Right atrium auricular region (tissue), 2 donors: ENCODE measurements around the gene TECTA. TPM values are rescaled to one million over a fixed set of nuclear protein-coding genes. Genes with fewer than 3 reads are reported as not detected.
"Not testable (repeated sequence)": the region's sequence is repeated elsewhere in the genome, so short reads cannot be mapped to it uniquely, and the experiment has no call there.

Source experiments
- DNase-seq: peaks from one replicate; pipeline ENCODE4 v3.0.0-alpha.2; 2019; ENCODE audit warnings: low spot score
- H3K27ac ChIP-seq, 2 donors: fragments of 200-600 bp; sonication (generic); 1 replicate in 1 of 2; 2 replicates in 1 of 2; pipeline ENCODE4 v1.5.1; 2016 to 2019
- H3K27me3 ChIP-seq, 2 donors: fragments of 200-600 bp; sonication (generic); one replicate each; pipeline versions ENCODE4 v1.5.1 to v1.6.0; 2017 to 2019
- H3K36me3 ChIP-seq: fragments of 200-600 bp; sonication (generic); one replicate; pipeline ENCODE4 v1.5.1; 2016
- H3K4me1 ChIP-seq, 2 donors: fragments of 200-600 bp; sonication (generic); one replicate each; pipeline versions ENCODE4 v1.5.1 to v1.6.0; 2017 to 2019
- H3K4me3 ChIP-seq, 2 donors: fragments of 200-600 bp; sonication (generic); 1 replicate in 1 of 2; 2 replicates in 1 of 2; pipeline ENCODE4 v1.5.1; 2017 to 2019; ENCODE audit warnings: mild to moderate bottlenecking in 1 of 2, moderate library complexity in 1 of 2
- H3K9me3 ChIP-seq, 2 donors: fragments of 200-600 bp; sonication (generic); one replicate each; pipeline ENCODE4 v1.5.1; 2019
- total RNA-seq, 2 donors: library from RNA; depleted of rRNA; stranded (reverse); fragments of >200 nt; gene quantifications; one replicate each; pipeline ENCODE4 v1.1.0, GENCODE V29; 2016
- TF ChIP-seq, protein P1 (sequence below), 2 donors: fragments of 200-600 bp; sonication (generic); IDR thresholded peaks; one replicate each; pipeline ENCODE4 v1.5.1; 2019; ENCODE audit warnings: antibody characterized with exemption in 2 of 2

The TECTA gene
- total RNA-seq, 2 donors from 2014 or later, result 1.6 to 3.1 TPM

DNA sequence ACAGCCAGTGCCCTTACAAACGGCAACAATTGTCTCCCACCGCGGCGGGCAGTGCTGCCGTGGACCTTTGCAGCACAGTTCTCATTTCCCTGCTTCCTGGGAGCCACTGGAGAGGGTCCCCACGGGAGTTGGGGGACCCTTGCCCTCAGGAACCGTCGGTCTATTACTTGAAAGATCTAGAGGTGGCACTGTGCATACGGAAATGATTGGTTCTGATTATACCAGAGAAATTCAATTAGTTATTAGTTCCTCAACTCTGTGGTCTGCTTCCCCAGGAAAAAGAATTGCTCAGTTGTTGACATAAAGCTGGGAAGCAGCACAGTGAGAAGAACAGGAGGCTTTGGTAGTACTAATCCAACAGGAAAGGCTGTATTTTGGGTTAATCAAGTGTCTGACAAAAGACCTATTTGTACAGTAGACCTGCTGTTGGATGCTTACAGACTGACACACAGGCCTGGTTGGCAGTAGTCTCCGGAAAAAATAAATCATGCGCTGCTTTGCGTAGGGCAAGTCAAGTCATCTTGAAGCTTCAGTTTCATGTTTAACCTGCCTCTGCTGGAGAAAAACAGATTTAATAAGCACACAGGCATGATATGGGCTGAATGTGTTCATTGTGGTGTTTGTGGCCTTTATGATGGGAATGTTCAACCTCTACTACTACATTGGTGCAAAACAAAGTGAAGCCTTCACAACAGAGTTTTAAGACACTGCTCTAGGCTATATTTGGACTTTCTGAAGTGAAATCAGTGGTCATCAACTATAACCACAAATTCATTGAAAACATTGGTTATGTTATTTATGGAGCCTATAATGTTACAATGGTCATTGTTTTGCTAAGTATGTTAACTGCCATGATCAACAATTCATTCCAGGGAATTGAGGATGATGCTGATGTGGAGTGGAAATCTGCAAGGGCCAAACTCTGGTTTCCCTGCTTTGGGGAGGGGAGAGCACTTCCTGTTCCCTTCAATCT is 136.9 kb downstream of the TECTA start:
- Histone ChIP-seq H3K9me3 (no peaks in the 10 kb centered on the region), H3K36me3 (no peaks in the 10 kb centered on the region), H3K4me3 (no peak overlapping the region), H3K27ac (no peak overlapping the region), H3K27me3 (no peaks in the 10 kb centered on the region), H3K4me1 (peaks cover 0 to 6% of the 10 kb centered on the region in 2 donors)
- no peak for DNase-seq
- TF ChIP-seq, protein P1, sequence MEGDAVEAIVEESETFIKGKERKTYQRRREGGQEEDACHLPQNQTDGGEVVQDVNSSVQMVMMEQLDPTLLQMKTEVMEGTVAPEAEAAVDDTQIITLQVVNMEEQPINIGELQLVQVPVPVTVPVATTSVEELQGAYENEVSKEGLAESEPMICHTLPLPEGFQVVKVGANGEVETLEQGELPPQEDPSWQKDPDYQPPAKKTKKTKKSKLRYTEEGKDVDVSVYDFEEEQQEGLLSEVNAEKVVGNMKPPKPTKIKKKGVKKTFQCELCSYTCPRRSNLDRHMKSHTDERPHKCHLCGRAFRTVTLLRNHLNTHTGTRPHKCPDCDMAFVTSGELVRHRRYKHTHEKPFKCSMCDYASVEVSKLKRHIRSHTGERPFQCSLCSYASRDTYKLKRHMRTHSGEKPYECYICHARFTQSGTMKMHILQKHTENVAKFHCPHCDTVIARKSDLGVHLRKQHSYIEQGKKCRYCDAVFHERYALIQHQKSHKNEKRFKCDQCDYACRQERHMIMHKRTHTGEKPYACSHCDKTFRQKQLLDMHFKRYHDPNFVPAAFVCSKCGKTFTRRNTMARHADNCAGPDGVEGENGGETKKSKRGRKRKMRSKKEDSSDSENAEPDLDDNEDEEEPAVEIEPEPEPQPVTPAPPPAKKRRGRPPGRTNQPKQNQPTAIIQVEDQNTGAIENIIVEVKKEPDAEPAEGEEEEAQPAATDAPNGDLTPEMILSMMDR (IDR thresholded peaks at IDR 0.05), result no peak

DNA sequence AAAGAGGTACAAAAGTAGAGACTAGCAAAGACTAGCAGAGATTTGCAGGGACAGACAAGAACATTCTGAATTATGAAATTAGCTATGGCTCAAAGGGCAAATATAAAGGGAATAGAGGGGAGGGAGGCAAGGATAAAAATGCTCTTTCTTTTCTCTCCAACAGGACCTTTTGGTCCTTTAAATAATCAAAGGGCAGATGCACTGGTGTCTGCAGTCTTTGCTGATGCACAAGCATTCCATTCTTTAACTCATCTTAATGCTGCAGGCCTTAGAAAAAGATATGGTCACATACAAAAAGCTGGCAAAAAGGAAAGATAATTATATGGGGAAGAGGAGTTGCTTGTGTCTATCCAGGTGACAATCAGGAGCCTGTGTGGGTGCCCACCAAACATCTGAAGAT is 137.9 kb downstream of the TECTA start:
- Histone ChIP-seq H3K4me1 (peaks cover 0 to 6% of the 10 kb centered on the region in 2 donors), H3K4me3 (no peak overlapping the region), H3K9me3 (no peaks in the 10 kb centered on the region), H3K27me3 (no peaks in the 10 kb centered on the region), H3K27ac (no peak overlapping the region), H3K36me3 (no peaks in the 10 kb centered on the region)
- DNase-seq, result no peak
- TF ChIP-seq, protein P1 (IDR thresholded peaks at IDR 0.05), result no peak

DNA sequence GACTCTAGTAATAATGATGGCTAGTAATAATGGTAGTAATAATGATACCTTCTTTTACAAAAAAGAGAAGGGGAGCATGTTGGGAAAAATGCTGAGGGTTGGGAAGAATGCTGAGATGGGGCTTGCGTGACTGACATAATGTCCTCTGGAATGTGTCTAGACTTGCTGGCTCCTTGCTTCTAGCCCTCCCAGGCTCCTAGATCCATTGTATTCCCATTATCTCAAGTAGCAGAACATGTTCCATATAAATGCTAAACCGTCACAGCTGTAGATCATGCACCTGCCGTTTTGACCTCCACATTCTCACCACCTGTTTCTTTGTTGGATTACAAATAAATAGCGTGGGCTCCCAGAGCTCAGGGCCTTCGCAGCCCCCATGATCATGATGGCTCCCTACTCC is 139.0 kb downstream of the TECTA start:
- not testable (repeated sequence) for H3K27ac ChIP-seq, DNase-seq, H3K4me1 ChIP-seq

DNA sequence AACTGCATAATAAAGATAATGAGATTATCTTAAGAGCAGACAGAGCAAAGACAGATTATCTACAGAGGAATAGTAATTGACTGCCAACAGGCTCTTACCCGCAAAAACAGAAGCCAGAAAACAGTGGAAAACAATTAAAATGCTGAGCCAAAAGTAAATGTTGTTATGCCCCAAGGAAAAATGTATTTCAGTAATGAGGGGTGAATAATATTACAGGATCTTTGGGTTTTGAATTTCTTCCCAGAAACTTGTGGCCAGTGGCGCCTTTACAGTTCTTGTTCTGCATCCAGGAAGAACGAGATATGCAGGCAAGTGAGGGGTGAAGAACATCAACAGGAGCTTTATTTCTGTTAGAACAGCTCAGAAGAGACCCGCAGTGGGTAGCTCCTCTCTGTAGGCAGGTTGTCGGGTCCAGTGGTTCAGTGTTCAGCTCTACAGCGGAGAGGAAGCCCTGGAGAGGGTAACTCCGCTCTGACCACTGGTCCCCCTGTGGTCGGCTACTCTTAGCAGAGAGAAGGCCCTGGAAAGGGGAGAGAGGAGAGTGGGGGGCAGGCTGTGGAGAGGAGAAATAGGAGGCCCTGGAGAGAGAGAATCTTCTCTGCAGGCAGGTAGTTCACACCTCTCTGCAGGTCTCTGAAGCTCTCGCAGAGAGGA is 139.7 kb downstream of the TECTA start:
- DNase-seq, result no peak
- H3K4me1 ChIP-seq, result peaks cover 0 to 6% of the 10 kb centered on the region in 2 donors
- TF ChIP-seq, protein P1 (IDR thresholded peaks at IDR 0.05), result no peak
- H3K27me3 ChIP-seq, result no peaks in the 10 kb centered on the region
- no peak overlapping the region for H3K27ac ChIP-seq
- H3K4me3 ChIP-seq, result no peak overlapping the region
- H3K36me3 ChIP-seq, result no peaks in the 10 kb centered on the region
- H3K9me3 ChIP-seq, result no peaks in the 10 kb centered on the region

More for the DNA sequence above, 139.0 kb downstream of the TECTA start:
- H3K4me3 ChIP-seq, H3K36me3 ChIP-seq, H3K9me3 ChIP-seq, H3K27me3 ChIP-seq: not testable (repeated sequence)

Other genes with a start within 250 kb of the TECTA start
- 10 to 100 TPM; 23.0 to 31.0 TPM for gene TBCEL, start 77.1 kb upstream of the TECTA start, total RNA-seq
- gene SC5D, start 191.5 kb downstream of the TECTA start, total RNA-seq, result 10 to 100 TPM; 21.6 to 22.1 TPM